ENCODE measurements around the gene ERCC6L. TPM values are rescaled to one million over a fixed set of nuclear protein-coding genes. Genes with fewer than 3 reads are reported as not detected.

Gene ERCC6L
- total and polyA plus RNA-seq, 10 of the 15 experiments (the other 5 are each of a cell fraction or from before 2014, with no cell fraction given): 4.7 to 13.1 (median 7.7) TPM

DNA sequence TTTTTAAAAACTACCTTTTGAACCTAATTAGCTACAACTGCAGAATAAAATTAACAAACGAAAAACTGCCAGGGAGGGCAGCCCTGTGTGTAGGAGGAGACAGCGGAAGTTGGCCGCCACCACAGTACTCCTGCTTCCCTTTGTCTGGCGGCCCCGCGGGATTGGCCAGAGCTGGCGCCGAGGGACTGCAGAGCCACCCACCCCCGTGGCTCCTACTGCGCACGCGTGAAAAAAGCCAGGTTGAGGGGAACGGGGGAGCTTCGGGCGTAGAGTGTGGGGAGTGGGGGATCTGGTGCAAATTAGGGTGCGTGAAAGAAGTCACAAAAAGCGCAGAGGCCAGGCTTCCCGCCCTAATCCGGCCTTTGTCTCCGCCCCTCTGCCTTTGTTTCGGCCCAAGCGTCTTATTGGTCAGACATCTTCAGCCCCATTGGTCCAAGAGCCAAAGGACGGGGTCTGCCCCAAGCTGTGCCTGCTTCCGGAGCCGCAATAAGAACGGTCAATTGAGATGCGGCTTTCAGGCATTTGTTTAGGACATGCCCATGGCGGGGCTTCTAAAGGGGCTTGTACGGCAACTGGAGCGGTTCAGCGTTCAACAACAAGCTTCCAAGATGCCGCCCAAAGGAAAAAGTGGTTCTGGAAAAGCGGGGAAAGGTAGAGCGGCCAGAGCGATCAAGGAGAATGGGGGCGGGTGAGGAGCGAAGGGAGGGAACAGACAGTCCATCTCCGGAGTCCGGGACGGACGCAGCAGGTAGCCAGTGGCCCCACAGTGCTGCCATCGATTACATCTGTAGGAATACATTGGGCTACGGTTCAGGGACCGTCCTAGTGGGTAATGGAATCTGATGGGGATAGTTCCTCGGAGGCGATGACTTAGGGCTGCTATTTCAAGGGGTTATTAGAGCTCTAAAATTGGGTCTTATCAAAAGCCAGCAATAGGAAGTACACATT lies 57.4 kb downstream of the ERCC6L start, which contains the start of gene PIN4:
PIN4 (plus strand) TSS at position 580 of the 948 bp plus-strand sequence; CDS start at position 609, 29 bp downstream.
- peak within 1 kb of the TSS; percentile 71 for H3K4me2 ChIP-seq (ENCODE audit: control insufficient read depth, insufficient read depth)
- H3K79me2 ChIP-seq (ENCODE audit: control insufficient read depth, insufficient read depth, low read length): peaks cover 9% of the 10 kb centered on the region
- peaks cover 3% of the 10 kb centered on the region; the same call in 1 of the 2 replicates for H3K4me1 ChIP-seq (ENCODE audit: control insufficient read depth, insufficient read depth, low read length)
- peak within 1 kb of the TSS; percentile 85 for H3K9ac ChIP-seq (ENCODE audit: control insufficient read depth, insufficient read depth, low read length)
- 30% methylated on average over 44 of the region's 46 CpGs for WGBS (ENCODE audit: insufficient coverage, insufficient replicate concordance, low lambda C conversion rate, missing lambda C conversion rate)
- ATAC-seq (peak; percentile 97), DNase-seq (ENCODE audit: low read depth, low spot score) (peak; percentile 88), FAIRE-seq (peak; percentile 18)
- peak within 1 kb of the TSS; percentile 75 for H2AFZ ChIP-seq (ENCODE audit: control insufficient read depth, low read depth, low read length)
- H3K36me3 ChIP-seq (ENCODE audit: control insufficient read depth in 2 of 2, insufficient read depth in 2 of 2, low read length in 1 of 2): no peaks in the 10 kb centered on the region
- H3K4me3 ChIP-seq: peak within 1 kb of the TSS; percentile 84
- CTCF ChIA-PET: interaction anchor here (0.9 to 1.0 kb wide), 2 partner anchors 96 to 380 kb away, joined by 3 read pairs; partner anchors contain the start of gene RPS4X
- POLR2A ChIA-PET: interaction anchor here (0.5 to 1.0 kb wide), 3 partner anchors 24 to 332 kb away, joined by 3 to 4 read pairs (median 4); no protein-coding TSS in a partner anchor
- SMC1A ChIA-PET (ENCODE audit: uncharacterized antibody, unreplicated experiment): interaction anchor here (0.7 to 1.2 kb wide), 2 partner anchors 78 to 160 kb away, joined by 3 to 4 read pairs; no protein-coding TSS in a partner anchor
- no peaks in the 10 kb centered on the region for H4K20me1 ChIP-seq (ENCODE audit: control insufficient read depth, insufficient read depth)
- H3K27ac ChIP-seq (ENCODE audit: control insufficient read depth, insufficient read depth): peak within 1 kb of the TSS; percentile 83
- RAD21 ChIA-PET (ENCODE audit: unreplicated experiment): interaction anchor here (0.7 to 1.3 kb wide), 2 partner anchors 57 kb away, joined by 3 read pairs; partner anchors contain the start of gene ERCC6L
- H3K27me3 ChIP-seq (replicated peaks in 1 of 2; ENCODE audit: control insufficient read depth in 2 of 2, insufficient read depth in 2 of 2, low read length in 1 of 2): no peaks in the 10 kb centered on the region
- no TSS peak for BruUV-seq (replicated peaks)
- intact Hi-C loops (cut with micrococcal nuclease; ENCODE audit: unreplicated experiment) (loop anchor here (2.0 to 5.0 kb wide), 2 partner anchors 39 to 54 kb away; no protein-coding TSS in a partner anchor), in situ Hi-C loops (cut with MboI) (no loop called here)
- no peaks in the 10 kb centered on the region for H3K9me3 ChIP-seq (replicated peaks; ENCODE audit: control insufficient read depth, insufficient read depth, low read length)
- peak; percentile 62 for TF ChIP-seq IKZF1 (conservative IDR thresholded peaks at IDR 0.05)
- 0 out of 2 replicates have a peak, but pooled peaks have one; percentile 15 for TF ChIP-seq NKRF (conservative IDR thresholded peaks at IDR 0.05)
- TF ChIP-seq, protein P1, sequence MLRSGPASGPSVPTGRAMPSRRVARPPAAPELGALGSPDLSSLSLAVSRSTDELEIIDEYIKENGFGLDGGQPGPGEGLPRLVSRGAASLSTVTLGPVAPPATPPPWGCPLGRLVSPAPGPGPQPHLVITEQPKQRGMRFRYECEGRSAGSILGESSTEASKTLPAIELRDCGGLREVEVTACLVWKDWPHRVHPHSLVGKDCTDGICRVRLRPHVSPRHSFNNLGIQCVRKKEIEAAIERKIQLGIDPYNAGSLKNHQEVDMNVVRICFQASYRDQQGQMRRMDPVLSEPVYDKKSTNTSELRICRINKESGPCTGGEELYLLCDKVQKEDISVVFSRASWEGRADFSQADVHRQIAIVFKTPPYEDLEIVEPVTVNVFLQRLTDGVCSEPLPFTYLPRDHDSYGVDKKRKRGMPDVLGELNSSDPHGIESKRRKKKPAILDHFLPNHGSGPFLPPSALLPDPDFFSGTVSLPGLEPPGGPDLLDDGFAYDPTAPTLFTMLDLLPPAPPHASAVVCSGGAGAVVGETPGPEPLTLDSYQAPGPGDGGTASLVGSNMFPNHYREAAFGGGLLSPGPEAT (IDR thresholded peaks at IDR 0.05; ENCODE audit: low read depth): peak; percentile 88
- 0 out of 2 replicates have a peak, but pooled peaks have one; percentile 30 for TF ChIP-seq CHD2 (IDR thresholded peaks at IDR 0.05; ENCODE audit: borderline replicate concordance, low read depth, low read length)
- peak; percentile 43 for TF ChIP-seq RUNX3 (IDR thresholded peaks at IDR 0.05; ENCODE audit: low read length)
- peak; percentile 83; the same call in 1 of the 2 replicates for TF ChIP-seq MXI1 (IDR thresholded peaks at IDR 0.05; ENCODE audit: low read depth, low read length)
- TF ChIP-seq, protein P2, sequence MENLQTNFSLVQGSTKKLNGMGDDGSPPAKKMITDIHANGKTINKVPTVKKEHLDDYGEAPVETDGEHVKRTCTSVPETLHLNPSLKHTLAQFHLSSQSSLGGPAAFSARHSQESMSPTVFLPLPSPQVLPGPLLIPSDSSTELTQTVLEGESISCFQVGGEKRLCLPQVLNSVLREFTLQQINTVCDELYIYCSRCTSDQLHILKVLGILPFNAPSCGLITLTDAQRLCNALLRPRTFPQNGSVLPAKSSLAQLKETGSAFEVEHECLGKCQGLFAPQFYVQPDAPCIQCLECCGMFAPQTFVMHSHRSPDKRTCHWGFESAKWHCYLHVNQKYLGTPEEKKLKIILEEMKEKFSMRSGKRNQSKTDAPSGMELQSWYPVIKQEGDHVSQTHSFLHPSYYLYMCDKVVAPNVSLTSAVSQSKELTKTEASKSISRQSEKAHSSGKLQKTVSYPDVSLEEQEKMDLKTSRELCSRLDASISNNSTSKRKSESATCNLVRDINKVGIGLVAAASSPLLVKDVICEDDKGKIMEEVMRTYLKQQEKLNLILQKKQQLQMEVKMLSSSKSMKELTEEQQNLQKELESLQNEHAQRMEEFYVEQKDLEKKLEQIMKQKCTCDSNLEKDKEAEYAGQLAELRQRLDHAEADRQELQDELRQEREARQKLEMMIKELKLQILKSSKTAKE (IDR thresholded peaks at IDR 0.05; ENCODE audit: low read depth, poor library complexity, severe bottlenecking): no peak
- TF ChIP-seq, protein P3, sequence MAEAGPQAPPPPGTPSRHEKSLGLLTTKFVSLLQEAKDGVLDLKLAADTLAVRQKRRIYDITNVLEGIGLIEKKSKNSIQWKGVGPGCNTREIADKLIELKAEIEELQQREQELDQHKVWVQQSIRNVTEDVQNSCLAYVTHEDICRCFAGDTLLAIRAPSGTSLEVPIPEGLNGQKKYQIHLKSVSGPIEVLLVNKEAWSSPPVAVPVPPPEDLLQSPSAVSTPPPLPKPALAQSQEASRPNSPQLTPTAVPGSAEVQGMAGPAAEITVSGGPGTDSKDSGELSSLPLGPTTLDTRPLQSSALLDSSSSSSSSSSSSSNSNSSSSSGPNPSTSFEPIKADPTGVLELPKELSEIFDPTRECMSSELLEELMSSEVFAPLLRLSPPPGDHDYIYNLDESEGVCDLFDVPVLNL (IDR thresholded peaks at IDR 0.05; ENCODE audit: low read depth, low read length): no peak; the same call in 1 of the 2 replicates
- TF ChIP-seq NR2C1 (IDR thresholded peaks at IDR 0.05): peak; percentile 94
